Peyer's patch (tissue), 4 donors: ENCODE measurements around the gene DDIT3. TPM values are rescaled to one million over a fixed set of nuclear protein-coding genes. Genes with fewer than 3 reads are reported as not detected.

Experiments used
- DNase-seq, 3 donors: peaks; one replicate each; pipeline ENCODE4 v3.0.0-alpha.2; 2017 to 2019
- H3K27ac ChIP-seq, 4 donors: fragments of 200-600 bp; sonication (generic); one replicate each; pipeline ENCODE4 v1.5.1; 2016 to 2019
- H3K27me3 ChIP-seq, 2 donors: fragments of 200-600 bp; sonication (generic); one replicate each; pipeline ENCODE4 v1.5.1; 2019
- H3K36me3 ChIP-seq, 3 donors: fragments of 200-600 bp; sonication (generic); one replicate each; pipeline ENCODE4 v1.5.1; 2016 to 2019
- H3K4me1 ChIP-seq, 4 donors: fragments of 200-600 bp; sonication (generic); one replicate each; pipeline ENCODE4 v1.5.1; 2016 to 2019
- H3K4me3 ChIP-seq, 4 donors: fragments of 200-600 bp; sonication (generic); 1 replicate in 3 of 4; 2 replicates in 1 of 4; pipeline ENCODE4 v1.5.1; 2016 to 2019; ENCODE audit warnings: mild to moderate bottlenecking in 1 of 4
- H3K9me3 ChIP-seq, 4 donors: fragments of 200-600 bp; sonication (generic); one replicate each; pipeline ENCODE4 v1.5.1; 2016 to 2019; ENCODE audit warnings: mild to moderate bottlenecking in 1 of 4
- POLR2A ChIP-seq, 2 donors: fragments of 450-650 bp; IDR thresholded peaks; one replicate each; pipeline ENCODE4 v1.5.1; 2017; ENCODE audit warnings: antibody characterized with exemption in 2 of 2, mild to moderate bottlenecking in 2 of 2, moderate library complexity in 2 of 2
- total RNA-seq, 4 donors: library from RNA; depleted of rRNA; stranded (reverse); fragments of >200 nt; gene quantifications; one replicate each; pipeline ENCODE4 v1.1.0, GENCODE V29; 2016
- TF ChIP-seq, protein P1 (sequence below), 6 experiments: fragments of 450-650 bp in 4 of 6; fragments of 200-600 bp in 2 of 6; sonication (generic) in 1 of 6; IDR thresholded peaks; one replicate each; pipeline ENCODE4 v1.5.1; 2017 to 2019; ENCODE audit warnings: antibody characterized with exemption in 6 of 6, mild to moderate bottlenecking in 3 of 6, moderate library complexity in 1 of 6

Gene DDIT3
- total RNA-seq, 4 donors from 2014 or later: 9.1 to 44.6 (median 24.0) TPM

- peaks cover 0 to 77% (median 0%) of the 10 kb centered on the region in 3 donors for H3K36me3 ChIP-seq
- no peaks in the 10 kb centered on the region for H3K4me1 ChIP-seq
- DNase-seq: no peak
- no peaks in the 10 kb centered on the region for H3K9me3 ChIP-seq
- no peak for TF ChIP-seq POLR2A (IDR thresholded peaks at IDR 0.05)
- TF ChIP-seq, protein P1, sequence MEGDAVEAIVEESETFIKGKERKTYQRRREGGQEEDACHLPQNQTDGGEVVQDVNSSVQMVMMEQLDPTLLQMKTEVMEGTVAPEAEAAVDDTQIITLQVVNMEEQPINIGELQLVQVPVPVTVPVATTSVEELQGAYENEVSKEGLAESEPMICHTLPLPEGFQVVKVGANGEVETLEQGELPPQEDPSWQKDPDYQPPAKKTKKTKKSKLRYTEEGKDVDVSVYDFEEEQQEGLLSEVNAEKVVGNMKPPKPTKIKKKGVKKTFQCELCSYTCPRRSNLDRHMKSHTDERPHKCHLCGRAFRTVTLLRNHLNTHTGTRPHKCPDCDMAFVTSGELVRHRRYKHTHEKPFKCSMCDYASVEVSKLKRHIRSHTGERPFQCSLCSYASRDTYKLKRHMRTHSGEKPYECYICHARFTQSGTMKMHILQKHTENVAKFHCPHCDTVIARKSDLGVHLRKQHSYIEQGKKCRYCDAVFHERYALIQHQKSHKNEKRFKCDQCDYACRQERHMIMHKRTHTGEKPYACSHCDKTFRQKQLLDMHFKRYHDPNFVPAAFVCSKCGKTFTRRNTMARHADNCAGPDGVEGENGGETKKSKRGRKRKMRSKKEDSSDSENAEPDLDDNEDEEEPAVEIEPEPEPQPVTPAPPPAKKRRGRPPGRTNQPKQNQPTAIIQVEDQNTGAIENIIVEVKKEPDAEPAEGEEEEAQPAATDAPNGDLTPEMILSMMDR (IDR thresholded peaks at IDR 0.05): no peak
- H3K4me3 ChIP-seq: no peak overlapping the region
- H3K27ac ChIP-seq: peak overlapping the region in 1 of 4 donors; percentile 25
- H3K27me3 ChIP-seq: no peaks in the 10 kb centered on the region
Measured at GRCh38 chr12:57535764-57536596, 15.7 kb upstream of the DDIT3 start.

GRCh38 chr12:57534991-57535543 lies 14.8 kb upstream of the DDIT3 start:
- H3K27me3 ChIP-seq: no peaks in the 10 kb centered on the region
- no peak for DNase-seq
- TF ChIP-seq, protein P1 (IDR thresholded peaks at IDR 0.05): no peak
- TF ChIP-seq POLR2A (IDR thresholded peaks at IDR 0.05): no peak
- H3K9me3 ChIP-seq: no peaks in the 10 kb centered on the region
- no peak overlapping the region for H3K27ac ChIP-seq
- no peak overlapping the region for H3K4me3 ChIP-seq
- no peaks in the 10 kb centered on the region for H3K4me1 ChIP-seq
- H3K36me3 ChIP-seq: peaks cover 0 to 82% (median 0%) of the 10 kb centered on the region in 3 donors

DNA sequence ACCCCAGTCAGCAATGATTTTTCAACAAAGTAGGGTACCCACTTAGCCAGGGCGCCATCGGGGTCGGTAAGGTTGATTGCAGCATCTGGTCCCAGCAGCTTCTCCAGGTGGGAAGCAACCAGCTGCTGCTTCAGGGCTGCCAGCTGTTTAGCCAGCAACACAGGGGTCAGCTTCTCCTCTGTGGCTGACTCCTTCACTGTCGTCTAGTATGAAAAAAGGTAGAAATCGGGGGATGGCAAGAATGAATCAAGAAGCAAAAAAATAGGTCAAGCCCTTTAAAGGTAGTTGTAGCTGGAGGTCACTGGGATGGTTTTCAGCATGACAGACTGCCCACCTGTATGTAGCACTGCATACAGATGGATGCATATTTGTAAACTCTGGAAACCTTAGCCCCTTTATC lies 13.9 kb upstream of the DDIT3 start:
- H3K36me3 ChIP-seq: peaks cover 0 to 85% (median 4%) of the 10 kb centered on the region in 3 donors
- H3K9me3 ChIP-seq: no peaks in the 10 kb centered on the region
- no peak overlapping the region for H3K4me3 ChIP-seq
- TF ChIP-seq POLR2A (IDR thresholded peaks at IDR 0.05): no peak
- TF ChIP-seq, protein P1 (IDR thresholded peaks at IDR 0.05): no peak
- no peak for DNase-seq
- no peak overlapping the region for H3K27ac ChIP-seq
- no peaks in the 10 kb centered on the region for H3K4me1 ChIP-seq
- no peaks in the 10 kb centered on the region for H3K27me3 ChIP-seq

- Histone ChIP-seq H3K4me1 (no peaks in the 10 kb centered on the region), H3K27ac (no peak overlapping the region), H3K9me3 (no peaks in the 10 kb centered on the region), H3K27me3 (no peaks in the 10 kb centered on the region), H3K36me3 (peaks cover 0 to 85% (median 4%) of the 10 kb centered on the region in 3 donors), H3K4me3 (no peak overlapping the region)
- TF ChIP-seq POLR2A (IDR thresholded peaks at IDR 0.05): no peak
- TF ChIP-seq, protein P1 (IDR thresholded peaks at IDR 0.05): no peak
- no peak for DNase-seq
Measured at GRCh38 chr12:57533108-57533507, 12.8 kb upstream of the DDIT3 start.

DNA sequence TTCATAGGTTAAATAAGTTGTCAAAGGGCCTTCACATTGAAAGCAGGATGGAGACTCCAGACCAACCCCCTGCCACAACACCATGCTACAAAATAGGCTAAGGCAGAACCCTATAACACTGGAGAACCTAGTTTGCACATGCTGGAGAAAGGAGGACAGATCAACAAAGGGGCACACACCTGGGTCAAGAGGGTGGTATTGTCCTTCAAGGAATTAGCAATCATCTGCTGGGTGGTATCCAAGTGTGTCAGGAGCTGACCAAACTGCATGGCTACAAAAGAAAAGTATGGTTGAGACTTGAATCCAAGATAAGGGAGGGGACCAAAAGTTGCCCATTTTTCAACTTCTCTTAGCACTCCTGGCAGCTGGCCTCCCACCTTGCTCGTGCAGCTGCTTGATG lies 11.5 kb upstream of the DDIT3 start:
- Histone ChIP-seq H3K36me3 (peaks cover 0 to 88% (median 4%) of the 10 kb centered on the region in 3 donors), H3K4me1 (no peaks in the 10 kb centered on the region), H3K4me3 (no peak overlapping the region), H3K27me3 (no peaks in the 10 kb centered on the region), H3K9me3 (no peaks in the 10 kb centered on the region), H3K27ac (no peak overlapping the region)
- no peak for TF ChIP-seq POLR2A (IDR thresholded peaks at IDR 0.05)
- TF ChIP-seq, protein P1 (IDR thresholded peaks at IDR 0.05): no peak
- no peak for DNase-seq
